ENCODE measurements around the gene ARFRP1. TPM values are rescaled to one million over a fixed set of nuclear protein-coding genes. Genes with fewer than 3 reads are reported as not detected.
A peak's percentile ranks its signal among the peaks of the same experiment; 100 is the strongest.

Gene ARFRP1
- total RNA-seq, 2 experiments from 2014 or later, result 53.3 to 82.1 TPM

GRCh38 chr20:63740627-63741353 is 33.0 kb upstream of the ARFRP1 start:
- no TSS peak for BruUV-seq (replicated peaks)
- ChIA-PET CTCF (ENCODE audit: unreplicated experiment) (interaction anchor here (1.2 kb wide), 1 partner anchor 33 kb away, joined by 3 read pairs; the partner anchor contains the start of genes ARFRP1 and ZGPAT), POLR2A (interaction anchor here (0.5 to 0.6 kb wide), 2 partner anchors 66 to 792 kb away, joined by 3 to 6 read pairs; no protein-coding TSS in a partner anchor)
- intact Hi-C loops (cut with micrococcal nuclease; ENCODE audit: unreplicated experiment), result no loop called here
- peak overlapping the region; percentile 69 for H3K4me3 ChIP-seq (ENCODE audit: low read depth, low read length, poor library complexity, severe bottlenecking)
- H3K4me1 ChIP-seq (ENCODE audit: insufficient read depth, low read length, poor library complexity, severe bottlenecking), result peaks cover 45% of the 10 kb centered on the region
- H3K9me3 ChIP-seq (ENCODE audit: low read length), result no peaks in the 10 kb centered on the region
- peak; percentile 44 for DNase-seq (ENCODE audit: low spot score)
- H3K4me2 ChIP-seq (ENCODE audit: low read length), result peak overlapping the region; percentile 74
- no peaks in the 10 kb centered on the region for H3K79me2 ChIP-seq (ENCODE audit: insufficient read depth, low read depth, low read length)
- H4K20me1 ChIP-seq (ENCODE audit: insufficient read depth, low read length), result no peaks in the 10 kb centered on the region
- peak overlapping the region; percentile 58 for H3K27ac ChIP-seq (ENCODE audit: low read depth, low read length, poor library complexity, severe bottlenecking)
- no peaks in the 10 kb centered on the region for H3K9me2 ChIP-seq (ENCODE audit: insufficient read depth, low read length)
- H3K36me3 ChIP-seq (ENCODE audit: insufficient read depth, low read length), result peaks cover 46% of the 10 kb centered on the region
- no peak for TF ChIP-seq EZH2phosphoT487 (IDR thresholded peaks at IDR 0.05; ENCODE audit: borderline replicate concordance, low read depth, low read length)
- TF ChIP-seq CTCF (conservative IDR thresholded peaks at IDR 0.05; ENCODE audit: low read length), result no peak
- H2AFZ ChIP-seq (ENCODE audit: low read length), result no peak overlapping the region

GRCh38 chr20:63740070-63740626 is 32.4 kb upstream of the ARFRP1 start:
- Histone ChIP-seq H3K4me1 (ENCODE audit: insufficient read depth, low read length, poor library complexity, severe bottlenecking) (peaks cover 50% of the 10 kb centered on the region), H3K4me3 (ENCODE audit: low read depth, low read length, poor library complexity, severe bottlenecking) (peak overlapping the region; percentile 69), H3K27ac (ENCODE audit: low read depth, low read length, poor library complexity, severe bottlenecking) (peak overlapping the region; percentile 58), H3K79me2 (ENCODE audit: insufficient read depth, low read depth, low read length) (no peaks in the 10 kb centered on the region), H4K20me1 (ENCODE audit: insufficient read depth, low read length) (no peaks in the 10 kb centered on the region), H3K9me2 (ENCODE audit: insufficient read depth, low read length) (no peaks in the 10 kb centered on the region), H3K9me3 (ENCODE audit: low read length) (no peaks in the 10 kb centered on the region), H3K4me2 (ENCODE audit: low read length) (peak overlapping the region; percentile 74), H3K36me3 (ENCODE audit: insufficient read depth, low read length) (peaks cover 53% of the 10 kb centered on the region), H2AFZ (ENCODE audit: low read length) (no peak overlapping the region)
- ChIA-PET CTCF (ENCODE audit: unreplicated experiment) (interaction anchor here (1.2 kb wide), 1 partner anchor 32 kb away, joined by 3 read pairs; the partner anchor contains the start of genes ARFRP1 and ZGPAT), POLR2A (no interaction called here)
- BruUV-seq (replicated peaks), result no TSS peak
- DNase-seq (ENCODE audit: low spot score), result peak; percentile 70
- no peak for TF ChIP-seq EZH2phosphoT487 (IDR thresholded peaks at IDR 0.05; ENCODE audit: borderline replicate concordance, low read depth, low read length)
- TF ChIP-seq CTCF (conservative IDR thresholded peaks at IDR 0.05; ENCODE audit: low read length), result no peak
- intact Hi-C loops (cut with micrococcal nuclease; ENCODE audit: unreplicated experiment), result no loop called here
